Fibroblast of peridontal ligament (primary cell): ENCODE measurements around the gene FGFR1OP2.

Source experiments
- DNase-seq: peaks from one replicate; pipeline ENCODE4 v3.0.0-alpha.2; 2010; ENCODE audit errors: extremely low read depth

Gene FGFR1OP2

DNA sequence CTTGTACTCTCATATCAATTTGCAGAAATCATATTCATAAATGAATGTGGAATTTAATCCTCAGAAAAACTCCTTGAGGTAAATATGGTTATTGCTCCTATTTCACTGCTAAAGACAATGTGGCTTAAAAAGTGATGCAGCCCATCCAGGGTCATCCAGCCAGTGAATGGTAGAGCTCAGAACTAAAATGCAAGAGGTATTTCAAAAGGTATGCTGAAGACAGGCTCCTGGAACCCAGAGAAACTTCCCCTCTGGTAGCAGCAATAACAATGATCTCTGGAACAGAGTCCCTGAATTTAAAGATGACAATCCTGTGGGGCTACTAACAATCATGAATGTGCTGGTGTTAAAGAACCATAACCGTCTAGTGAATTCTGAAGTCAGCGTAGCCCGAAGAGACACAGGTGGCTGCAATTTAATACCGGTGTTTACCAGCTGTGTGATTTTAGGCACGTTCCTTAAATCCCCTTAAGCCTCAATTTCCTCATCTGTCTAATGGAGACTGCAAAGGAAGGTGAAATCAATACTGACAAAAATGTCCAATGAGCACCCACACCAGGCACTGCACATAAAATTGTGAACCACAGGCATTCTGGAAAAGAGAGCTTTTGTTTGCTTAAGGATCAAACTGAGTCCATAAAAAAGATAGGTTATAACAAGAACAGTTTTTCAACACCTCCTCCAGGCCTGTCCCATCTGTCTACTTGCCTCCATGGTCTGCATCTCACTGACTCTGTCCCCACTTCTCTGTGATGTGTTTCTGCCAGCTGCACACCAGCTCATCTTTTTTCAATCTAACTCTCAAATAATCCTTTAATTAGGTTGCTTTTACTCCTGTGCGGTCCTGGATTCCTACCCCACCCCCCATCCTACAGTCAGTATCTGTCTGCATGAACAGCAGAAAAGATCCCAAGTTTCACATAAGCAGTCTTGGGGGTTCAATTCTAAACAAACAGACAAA lies 65.4 kb downstream of the FGFR1OP2 start:
- no peak for DNase-seq

DNA sequence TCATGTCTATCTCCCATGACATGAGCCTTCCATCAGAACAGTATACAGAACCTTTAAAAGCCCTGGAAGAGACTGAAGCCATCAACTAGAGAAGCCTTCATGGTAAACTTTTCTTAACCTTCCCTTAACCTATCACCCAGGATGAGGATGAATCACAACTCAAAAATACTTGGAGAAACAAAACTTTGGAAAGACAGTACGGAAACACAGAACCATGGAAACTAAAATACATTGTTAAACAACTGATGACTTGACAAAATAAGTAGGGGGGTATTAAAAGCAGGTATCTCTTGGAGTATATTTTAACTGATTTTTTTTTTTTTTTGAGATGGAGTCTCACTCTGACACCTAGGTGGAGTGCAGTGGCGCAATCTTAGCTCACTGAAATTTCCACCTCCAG lies 67.2 kb downstream of the FGFR1OP2 start:
- DNase-seq: peak; percentile 12

DNA sequence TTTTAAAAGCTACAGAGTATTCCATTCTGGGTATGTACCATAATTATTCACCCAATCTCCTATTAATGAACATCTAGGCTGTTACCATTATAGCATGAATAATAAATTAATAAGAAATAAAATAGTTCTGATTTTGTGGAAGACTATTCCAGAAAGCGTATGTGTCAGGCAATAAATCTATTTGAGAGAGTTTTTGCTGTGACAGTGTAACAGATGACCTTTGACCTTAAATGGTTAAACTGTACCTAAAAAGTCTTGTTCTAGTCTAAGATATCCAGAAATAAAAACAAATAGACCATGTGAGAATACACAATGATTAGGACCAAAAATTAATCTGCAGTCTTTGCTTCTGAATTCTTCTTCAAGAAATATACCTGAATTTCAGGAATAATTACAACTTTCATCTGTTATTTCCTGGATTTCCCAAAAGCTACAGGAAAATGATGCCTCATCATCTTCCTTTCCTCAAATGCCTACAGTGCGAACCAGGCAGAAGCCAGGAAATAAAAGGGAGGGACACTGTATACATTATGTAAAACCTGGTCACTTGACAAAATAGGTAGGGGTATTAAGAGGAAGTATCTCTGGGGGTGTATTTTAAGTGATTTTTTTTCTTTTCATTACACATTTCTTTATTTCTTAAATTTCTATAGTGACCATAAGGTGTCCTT lies 68.7 kb downstream of the FGFR1OP2 start:
- DNase-seq: no peak

DNA sequence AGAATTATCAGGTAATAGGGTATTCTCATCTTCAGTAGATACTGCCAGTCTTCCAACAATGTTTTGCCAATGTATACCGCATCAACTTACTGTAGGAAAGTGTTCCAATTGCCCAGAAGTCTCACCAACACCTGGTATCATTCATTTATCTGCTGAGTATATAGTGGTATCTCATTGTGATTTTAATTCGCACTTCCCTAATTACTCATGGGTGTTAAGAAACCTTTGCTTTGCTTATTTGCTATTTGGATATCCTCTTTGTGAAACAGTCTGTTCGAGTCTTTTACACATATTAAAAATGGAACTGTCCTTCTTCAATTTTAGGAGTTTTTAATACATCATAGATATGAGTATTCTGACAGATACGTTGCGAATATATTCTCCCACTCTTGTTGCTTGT lies 69.8 kb downstream of the FGFR1OP2 start:
- no peak for DNase-seq

DNA sequence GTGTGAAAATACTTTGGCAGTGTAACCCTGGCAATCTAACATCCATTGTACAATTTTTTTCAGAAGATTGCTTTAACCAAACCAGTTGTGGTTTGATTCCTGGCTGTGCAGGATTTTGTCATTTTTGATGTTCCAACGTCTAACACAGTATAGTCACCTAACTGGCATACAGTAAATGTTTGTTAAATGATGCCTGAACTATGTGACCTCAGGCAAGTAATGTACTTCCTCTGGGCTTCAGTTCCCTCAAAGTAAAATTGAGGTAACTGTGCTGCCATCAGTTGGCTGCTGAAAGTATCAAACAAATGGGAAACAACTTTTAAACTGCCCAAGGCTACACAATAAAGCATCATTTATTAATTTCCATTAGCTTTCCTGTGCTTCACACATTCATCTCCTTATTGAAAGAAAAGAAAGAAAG lies 71.6 kb downstream of the FGFR1OP2 start:
- no peak for DNase-seq

DNA sequence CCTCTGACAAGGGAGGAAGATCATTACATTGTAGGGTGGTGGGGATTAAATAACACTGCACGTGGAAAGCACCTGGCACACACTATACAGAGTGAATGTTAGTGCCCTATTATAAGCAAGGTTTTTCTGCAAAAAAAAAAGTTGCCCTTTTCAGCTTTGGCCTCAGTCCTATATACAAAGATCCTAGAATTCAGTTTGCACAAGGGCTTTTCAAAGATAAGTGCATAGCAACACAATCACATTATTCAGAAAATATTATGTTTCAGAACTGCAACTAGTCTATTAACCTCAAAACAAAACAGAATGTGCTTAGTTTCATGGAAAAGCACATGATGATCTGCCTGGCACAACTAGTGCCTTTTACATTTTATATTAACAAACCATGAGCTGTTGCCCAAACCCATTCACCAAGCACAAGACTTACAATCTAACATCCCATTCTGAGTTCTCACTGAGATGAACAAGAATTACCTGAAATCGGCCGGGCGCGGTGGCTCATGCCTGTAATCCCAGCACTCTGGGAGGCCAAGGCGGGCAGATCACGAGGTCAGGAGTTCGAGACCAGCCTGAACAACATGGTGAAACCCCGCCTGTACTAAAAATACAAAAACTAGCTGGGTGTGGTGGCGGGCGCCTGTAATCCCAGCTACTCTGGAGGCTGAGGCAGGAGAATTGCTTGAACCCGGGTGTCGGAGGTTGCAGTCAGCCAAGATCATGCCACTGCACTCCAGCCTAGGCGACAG lies 74.1 kb downstream of the FGFR1OP2 start:
- DNase-seq: peak; percentile 22

DNA sequence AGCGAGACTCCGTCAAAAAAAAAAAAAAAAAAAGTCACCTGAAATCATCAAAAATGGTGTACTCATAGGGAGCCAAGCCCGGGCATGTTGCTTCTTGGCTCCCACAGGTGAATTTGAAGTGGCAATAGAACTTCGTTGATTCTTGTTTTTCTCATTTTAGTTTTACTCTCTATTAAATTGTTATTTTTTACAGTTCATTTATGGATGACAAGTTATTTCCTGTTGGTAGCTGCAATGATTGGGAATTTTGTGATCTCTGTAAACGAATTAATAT lies 74.6 kb downstream of the FGFR1OP2 start:
- no peak for DNase-seq

DNA sequence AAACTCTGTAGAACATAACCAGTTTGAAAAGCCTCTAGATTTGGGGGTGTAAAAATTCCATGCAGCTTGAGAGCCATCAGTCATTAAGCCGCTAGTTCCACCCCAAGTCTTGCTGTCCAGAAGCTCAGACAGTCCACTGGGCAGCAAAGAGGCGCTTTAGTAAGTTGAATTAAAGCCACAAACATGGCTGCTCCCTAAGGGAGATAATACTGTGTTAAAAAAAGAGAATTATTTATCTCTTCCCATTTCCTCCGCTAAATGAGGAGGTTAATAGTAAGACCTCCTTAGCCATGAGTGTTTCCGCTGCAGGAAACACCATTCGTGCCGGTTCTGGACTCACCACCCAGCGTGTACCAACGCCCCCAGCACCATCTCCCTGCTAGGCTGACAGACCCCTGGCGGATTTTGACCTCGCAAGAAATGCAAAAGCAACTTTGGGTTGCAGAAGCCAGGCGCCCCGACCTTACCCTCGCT lies 75.4 kb downstream of the FGFR1OP2 start:
- peak; percentile 46 for DNase-seq

DNA sequence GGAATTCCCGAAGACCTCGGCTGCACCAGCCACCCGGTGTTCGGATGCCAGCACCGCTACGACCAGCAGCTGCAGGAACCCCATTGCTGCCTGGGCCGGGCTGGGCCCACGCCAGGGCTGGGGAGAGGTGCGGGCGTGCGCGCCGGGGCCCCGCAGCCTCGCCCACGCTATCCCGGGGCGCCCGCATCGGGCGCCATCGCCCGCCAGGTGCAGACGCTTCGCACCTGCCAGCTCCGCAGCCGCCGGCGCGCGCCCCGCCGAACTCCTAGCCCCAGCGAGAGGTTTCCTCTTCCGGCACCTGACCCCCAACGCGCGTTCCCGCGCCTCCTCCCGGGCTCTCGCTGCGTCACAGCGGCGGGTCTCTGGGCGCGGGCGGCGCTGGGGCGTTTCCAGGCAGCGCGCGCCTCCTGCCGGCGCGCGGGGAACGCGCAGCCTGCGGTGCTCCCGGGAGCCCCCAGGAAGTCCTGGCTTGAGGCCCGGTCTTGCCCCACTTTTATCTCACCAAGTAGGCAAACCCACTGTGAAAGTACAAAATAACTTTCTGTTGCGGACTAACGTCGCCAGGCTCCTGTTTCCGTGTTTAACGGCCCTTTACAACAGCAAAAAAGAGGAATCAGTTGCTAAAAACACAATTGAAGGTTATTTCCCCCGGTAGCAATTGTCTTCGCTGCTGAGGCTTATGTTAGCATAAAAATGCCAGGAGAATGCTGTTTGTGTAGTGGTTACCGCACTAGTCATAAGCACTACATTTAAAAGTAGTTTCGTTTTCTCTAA lies 76.0 kb downstream of the FGFR1OP2 start, which contains the start of gene TM7SF3:
TSS of gene TM7SF3 (minus strand) at position 300 of the 774 bp plus-strand sequence. CDS start at position 84, 216 bp downstream.
- DNase-seq: peak; percentile 83

DNA sequence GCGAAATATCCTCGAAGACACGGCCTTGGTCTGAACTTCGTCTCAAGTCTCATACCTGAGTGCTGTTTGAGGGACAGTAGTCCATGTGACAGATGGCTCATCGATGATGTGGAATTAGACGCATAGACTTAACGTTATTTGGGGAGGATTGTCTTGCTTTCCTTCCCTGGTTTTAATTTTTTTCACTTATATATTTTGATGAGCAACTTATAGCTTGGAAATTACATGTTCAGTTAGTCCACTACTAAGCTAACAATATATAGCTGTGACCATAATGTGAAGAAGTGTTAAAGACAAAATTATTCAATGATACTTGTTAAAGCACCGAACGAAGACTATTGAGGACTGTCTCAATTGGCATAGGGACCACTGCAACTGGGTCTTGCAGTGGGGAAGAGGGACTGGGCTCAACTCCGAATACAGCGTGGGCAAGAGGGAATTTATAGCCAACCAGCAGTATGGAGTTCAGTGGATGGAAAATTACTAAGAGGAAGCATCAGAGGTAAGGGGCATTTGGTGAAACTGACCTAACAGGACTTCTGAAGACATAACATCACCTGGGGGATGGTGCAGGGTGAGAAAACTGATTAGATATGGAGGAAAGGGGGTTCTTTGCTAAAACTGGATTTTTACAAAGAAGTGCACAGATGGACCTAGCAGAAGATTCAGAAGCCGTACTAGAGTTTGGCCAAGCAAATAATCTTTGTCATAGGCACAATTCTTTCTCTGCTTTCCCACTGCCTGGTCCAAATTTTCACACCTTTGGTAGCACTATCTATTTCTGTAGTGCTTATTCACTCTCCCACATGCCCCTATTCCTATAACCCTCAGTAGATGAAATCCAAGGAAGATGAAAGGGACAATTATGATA lies 76.8 kb downstream of the FGFR1OP2 start:
- DNase-seq: no peak

DNA sequence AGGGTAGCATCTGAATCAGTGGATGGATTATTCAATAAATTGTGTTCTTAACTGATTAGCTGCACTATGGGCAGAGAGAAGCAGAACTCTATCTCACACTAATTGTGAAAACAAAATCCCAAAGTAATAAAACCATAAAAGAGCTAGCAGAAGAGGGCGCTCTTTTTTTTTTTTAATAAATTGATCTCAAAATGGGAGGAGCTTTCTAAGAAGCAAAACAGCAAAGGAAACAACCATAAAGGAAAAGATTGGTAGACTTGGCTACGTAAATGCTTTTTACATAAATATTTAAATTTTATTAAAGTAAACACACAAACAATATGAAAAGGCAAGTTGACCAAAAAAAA lies 77.4 kb downstream of the FGFR1OP2 start:
- peak; percentile 77 for DNase-seq
